Mesenteric fat pad (tissue), 1 donor: ENCODE results near the gene PLA2G2F. TPM values are rescaled to one million over a fixed set of nuclear protein-coding genes. Genes with fewer than 3 reads are reported as not detected.

Experiments used
- DNase-seq: peaks from one replicate; pipeline ENCODE4 v3.0.0-alpha.2; 2020; ENCODE audit warnings: low spot score
- long read RNA-seq: library from polyadenylated mRNA; unstranded; transcript quantifications from one replicate; pipeline ENCODE4 v2.0.0, GENCODE V29; 2020
- total RNA-seq: library from RNA; stranded (reverse); fragmentation: NEBNext Ultra II Directional; extraction: Animal tissue kit (Norgen Biotek cat#: 25700); gene quantifications from one replicate; pipeline ENCODE4 v1.2.1, GENCODE V29; 2021
- donor health status: DM: yes; HTN: yes; CAD: no.

The PLA2G2F gene, protein sequence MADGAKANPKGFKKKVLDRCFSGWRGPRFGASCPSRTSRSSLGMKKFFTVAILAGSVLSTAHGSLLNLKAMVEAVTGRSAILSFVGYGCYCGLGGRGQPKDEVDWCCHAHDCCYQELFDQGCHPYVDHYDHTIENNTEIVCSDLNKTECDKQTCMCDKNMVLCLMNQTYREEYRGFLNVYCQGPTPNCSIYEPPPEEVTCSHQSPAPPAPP
- not detected for total RNA-seq
- long read RNA-seq = 0 reads

GRCh38 chr1:20138961-20139550 lies at the start of gene PLA2G2F:
PLA2G2F (plus strand) TSS chr1:20139323; CDS start chr1:20139428, 105 bp downstream.
- DNase-seq = no peak

DNA sequence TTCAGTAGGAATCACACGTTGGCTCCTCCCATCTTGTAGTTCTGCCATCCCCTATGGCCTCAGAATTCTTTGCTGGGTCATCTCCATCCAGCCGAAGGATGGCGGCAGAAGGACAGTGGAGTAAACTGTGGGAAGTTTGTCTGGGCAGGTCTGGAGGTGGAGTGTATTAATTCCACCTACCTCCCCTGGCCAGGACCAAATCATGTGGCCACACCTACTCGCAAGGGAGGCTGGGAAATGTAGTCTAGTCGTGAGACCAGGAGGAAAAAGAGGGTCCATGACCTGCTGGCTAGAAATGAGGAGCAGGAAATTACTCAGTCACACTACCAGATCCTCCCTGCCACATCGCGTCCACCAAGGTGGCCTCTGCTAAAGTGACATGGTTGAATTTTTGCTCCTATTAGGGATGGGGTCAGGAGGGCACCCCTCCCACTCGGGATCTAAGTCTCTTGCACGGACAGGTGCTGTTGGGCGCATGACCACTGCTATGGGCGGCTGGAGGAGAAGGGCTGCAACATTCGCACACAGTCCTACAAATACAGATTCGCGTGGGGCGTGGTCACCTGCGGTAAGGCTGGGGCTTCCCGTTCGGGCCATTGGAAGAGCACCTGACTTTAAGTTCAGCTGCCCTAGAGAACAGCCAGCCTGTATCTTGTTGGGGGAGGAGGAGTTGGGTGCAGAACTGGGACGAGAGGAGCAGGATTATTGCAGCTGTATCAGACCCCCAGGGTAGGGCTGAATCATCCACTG lies 49.6 kb upstream of the PLA2G2F start:
- DNase-seq = no peak

DNA sequence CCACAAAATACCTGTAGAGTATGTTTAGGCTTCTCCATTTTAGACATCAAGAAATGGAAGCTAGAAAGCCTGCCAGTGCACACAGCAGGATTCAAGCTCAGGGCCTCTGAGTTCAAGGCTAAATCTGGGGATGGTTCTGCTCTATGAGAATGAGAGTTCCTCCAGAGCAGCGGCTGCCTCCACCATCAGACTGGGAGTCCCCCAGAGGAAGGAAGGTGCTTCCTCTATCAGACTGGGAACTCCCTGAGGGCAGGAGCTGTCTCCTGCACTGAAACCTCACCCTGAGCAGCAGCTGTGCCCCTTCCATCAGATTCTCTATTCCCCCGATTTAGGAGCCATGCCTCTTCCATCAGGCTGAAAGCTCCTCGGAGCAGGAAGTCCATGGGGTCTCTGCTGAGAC lies 49.0 kb upstream of the PLA2G2F start:
- DNase-seq = no peak

DNA sequence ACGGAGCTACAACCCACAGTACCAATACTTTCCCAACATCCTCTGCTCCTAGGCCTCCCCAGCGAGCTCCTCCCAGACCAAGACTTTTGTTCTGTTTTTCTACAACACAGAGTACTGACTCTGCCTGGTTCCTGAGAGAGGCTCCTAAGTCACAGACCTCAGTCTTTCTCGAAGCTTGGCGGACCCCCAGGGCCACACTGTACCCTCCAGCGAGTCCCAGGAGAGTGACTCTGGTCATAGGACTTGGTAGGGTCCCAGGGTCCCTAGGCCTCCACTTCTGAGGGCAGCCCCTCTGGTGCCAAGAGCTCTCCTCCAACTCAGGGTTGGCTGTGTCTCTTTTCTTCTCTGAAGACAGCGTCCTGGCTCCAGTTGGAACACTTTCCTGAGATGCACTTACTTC lies 48.5 kb upstream of the PLA2G2F start:
- DNase-seq = no peak

DNA sequence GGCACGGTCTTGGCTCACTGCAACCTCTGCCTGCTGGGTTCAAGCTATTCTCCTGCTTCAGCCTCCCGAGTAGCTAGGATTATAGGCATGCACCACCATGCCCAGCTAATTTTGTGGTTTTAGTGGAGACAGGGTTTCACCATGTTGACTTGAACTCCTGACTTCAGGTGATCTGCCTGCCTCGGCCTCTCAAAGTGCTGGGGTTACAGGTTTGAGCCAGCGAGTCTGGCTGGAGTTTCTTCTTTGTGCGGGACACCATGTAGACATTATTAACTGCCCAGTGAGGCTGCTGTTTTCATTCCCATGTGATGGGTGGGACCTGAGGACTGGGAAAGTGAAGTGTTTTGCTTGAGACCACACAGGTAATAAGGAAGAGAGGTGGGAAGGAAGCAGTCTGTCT lies 45.8 kb upstream of the PLA2G2F start:
- DNase-seq = no peak

DNA sequence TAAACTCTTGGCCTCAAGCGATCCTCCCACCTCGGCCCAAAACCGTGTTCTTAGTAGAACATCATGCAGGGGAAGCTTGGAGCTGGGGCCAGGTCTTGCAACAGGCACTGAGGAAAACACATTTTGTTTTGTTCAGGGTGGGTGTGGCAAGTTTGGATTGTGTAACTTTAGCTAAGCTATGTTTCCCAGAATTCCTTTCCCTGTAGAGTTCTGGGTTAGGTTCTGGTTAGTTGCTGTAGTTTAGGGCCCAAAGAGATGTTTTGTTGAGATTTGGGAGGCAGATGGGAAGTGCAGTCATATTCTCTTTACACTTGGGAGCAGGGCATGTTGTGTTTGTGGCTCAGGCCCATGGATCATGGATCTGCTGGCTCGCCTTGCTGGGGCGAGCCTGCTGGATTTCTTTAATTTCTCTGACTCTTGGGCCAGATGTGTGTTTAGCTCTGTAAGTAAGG lies 45.2 kb upstream of the PLA2G2F start:
- no peak for DNase-seq

DNA sequence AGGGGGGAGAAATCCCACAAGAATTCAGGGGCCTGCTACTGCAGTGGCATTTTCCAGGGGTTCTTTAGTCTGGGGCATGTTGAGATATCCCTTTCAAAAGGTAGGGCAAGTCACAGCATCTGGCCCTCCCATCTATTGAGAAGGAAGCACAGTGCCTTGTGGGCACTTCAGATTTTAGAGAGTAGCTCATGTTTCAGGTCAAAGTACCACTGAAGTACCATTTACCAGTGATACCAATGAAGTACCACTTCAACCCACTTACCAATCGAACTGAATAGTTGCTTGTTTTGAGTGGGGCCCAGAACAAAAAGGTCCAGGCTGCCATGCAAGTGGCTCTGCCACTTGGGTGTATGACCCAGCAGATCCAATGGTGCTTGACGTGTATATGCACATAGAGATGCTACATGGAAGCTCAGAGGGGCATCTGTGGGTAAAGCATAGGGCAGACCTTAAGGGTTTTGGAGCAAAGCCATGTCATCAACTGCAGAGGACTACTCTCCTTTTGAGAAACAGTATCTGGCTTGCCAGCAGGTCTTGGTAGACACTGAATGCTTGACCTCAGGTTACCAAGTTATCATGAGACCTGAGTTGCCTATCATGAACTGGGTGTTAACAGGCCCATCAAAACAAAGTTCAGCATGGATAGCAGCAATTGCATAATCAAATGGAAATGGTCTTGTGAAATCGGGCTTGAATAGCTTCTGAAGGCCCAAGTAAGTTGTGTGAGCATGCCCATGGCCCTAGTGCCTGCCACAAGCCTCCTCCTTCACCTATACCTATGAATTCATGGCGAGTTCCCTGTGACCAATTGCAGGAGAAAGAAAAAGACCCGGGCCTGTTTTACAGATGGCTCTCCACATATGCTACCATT lies 43.3 kb upstream of the PLA2G2F start:
- no peak for DNase-seq

DNA sequence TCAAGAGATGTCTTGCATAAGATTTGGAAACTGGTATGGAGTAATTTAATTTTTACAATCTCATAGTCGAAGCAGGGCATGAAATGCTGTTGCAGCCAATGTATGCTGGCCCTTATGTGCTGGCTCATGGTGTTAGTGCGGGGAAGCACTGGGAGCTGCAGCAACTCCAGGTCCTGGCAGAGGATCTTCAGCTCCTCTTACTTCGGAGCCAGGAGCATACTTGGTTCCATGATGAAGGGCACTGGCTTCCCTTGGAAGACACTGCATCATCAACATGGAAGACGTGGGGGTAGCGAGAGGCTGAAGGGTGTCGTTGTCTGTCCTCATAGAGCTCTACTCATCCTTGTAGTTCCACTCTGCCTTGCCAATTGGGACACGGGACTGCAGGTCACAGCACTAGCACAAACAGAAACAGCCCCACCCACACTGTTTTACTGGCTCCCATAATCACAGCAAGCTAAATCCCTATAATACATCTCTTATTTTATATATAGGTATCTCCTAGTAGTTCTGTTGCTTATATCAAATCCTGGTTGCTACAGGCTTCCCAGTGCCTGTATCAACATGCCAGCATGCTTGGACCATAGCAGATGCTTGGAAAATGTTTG lies 42.2 kb upstream of the PLA2G2F start:
- DNase-seq = no peak

DNA sequence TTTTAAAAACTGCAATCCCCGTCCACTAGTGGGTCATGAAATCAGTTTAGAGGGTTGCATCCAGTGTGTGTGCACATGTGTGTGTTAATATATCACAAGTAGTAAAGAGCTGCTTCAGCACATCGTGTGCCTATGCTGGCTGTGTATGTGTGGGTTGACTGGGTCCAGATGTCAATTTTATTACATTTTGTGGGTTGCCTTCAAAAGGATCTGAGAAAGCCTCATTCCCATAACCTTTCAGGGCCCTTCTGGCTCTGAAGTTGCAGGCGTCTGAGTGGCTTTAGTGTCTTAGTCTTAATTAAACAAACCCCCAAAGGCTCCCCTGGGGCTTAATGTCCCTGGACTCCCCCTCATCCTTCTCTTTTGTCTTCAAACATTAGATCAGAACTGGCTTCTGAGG lies 39.6 kb upstream of the PLA2G2F start:
- DNase-seq = no peak

- DNase-seq = no peak
These were observed 38.3 kb upstream of the PLA2G2F start for GRCh38 chr1:20100632-20101355.

DNA sequence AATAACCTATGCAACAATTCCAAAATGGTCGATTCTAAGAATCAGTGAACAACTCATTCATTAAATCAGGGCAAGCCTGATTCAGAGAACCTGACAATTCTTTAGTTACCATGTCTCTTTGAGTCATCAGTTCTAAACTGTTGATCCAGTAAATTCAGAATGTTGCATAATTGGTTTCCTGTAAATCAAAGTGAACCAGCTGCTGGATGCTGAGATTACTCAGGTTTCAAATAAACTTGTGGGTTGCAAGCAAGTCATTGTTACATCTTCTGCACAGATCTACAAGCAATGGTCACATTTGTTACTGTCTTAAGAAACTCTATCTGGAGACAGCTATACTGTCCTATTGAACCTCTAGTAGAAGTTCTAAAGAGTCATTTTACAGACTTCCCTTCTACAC lies 36.2 kb upstream of the PLA2G2F start:
- DNase-seq = no peak

DNA sequence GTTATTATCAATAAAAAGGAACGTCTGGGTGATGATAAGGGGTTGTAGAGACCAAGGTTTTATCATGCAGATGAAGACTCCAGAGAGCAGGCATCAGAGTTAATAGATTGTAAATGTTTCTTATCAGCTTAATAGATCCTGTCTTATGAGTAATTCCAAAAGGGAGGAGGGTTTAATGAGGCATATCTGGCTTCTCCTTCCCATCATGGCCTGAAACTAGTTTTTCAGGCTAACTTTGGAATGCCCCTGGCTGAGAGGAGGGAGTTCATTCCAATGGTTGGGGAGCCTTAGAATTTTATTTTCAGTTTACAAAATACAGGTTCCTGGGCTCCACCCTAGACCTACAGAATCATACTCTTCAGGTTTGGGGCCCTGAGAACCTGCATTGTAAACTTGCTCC lies 33.3 kb upstream of the PLA2G2F start:
- DNase-seq = no peak

- DNase-seq = no peak
These were observed 31.8 kb upstream of the PLA2G2F start for GRCh38 chr1:20107351-20107750.

- DNase-seq = no peak
These were observed 31.3 kb upstream of the PLA2G2F start for GRCh38 chr1:20107796-20108195.

DNA sequence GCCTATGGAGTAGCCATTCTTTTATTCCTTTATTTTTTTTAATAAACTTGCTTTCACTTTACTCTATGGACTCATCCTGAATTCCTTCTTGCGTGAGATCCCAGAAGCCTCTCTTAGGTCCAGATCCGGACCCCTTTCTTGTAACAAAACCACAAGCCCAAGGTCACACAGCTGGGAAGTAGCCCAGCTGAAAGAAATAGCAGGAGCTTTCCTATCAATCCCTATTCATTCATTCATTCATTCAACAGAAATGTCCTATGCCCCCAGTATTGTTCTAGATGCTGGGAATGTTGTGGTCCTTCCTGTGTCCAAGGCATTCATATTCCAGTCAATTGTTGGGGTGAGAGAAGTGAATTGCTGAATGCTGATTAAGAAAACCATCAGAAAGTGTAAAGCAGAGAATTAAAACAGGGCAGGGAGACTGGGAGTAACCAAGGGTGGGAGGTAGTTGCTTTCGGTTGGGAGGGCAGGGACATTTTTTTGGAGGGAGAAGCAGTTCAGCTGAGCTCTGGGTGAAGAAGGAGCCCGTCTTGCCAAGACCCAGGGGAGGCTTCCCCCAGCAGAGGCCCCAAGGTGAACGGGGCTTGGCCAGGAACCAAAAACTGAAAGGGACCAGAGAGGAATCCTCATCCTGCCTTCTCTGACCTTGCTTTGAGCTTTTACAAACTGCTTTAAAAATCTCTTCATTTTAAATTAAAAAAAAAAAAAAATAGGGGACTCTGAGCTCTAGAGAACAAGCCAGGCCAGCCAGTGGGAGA lies 30.6 kb upstream of the PLA2G2F start:
- no peak for DNase-seq

DNA sequence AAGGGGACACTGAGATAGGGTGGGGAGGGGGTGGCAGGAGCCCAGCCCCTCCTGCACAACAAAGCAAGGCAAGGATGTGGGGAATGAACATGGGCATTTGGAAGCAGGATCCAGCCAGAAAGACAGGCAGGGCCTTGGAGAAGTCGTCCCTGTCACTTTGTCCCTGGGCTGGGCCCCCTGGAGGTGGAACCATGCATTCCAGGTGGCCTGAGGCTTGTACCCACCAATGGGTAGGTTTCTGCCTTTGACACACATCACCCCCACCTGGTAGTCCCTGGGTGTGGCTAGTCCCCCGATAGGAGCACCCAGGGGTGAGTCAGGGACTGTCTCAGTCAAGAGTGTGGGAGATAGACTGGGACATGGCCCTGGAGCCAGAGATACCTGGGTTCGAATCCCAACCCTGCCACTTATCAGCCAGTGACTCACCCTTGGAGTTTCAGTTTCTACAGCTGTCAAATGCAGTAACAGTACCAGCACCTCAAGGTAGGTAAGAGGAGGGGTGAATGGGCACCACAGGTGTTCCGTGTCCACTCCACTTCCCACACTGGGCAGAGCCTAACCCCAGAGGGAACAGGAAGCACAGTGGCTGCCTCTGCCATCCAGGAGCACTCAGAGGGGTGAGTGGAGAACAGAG lies 29.8 kb upstream of the PLA2G2F start:
- peak; percentile 49 for DNase-seq

DNA sequence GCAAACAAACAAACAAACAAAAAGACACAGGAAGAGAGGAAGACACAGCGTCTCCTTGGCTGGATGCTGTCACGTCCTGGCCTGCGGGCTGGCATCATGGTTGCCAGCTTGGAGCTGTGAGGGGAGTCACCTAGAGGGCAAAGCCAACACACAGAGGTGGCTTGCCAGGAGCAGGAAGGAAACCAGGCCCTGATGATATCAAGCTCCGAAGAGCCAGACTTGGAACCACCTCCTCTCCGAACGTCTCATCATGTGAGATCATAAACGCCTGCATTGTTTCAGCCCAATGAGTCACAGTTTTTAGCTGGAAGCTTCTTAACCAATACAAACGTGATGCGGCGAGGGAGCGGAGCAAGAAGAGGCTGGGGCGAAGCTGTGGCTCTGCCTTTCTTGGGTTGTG lies 28.4 kb upstream of the PLA2G2F start:
- DNase-seq = peak; percentile 83

DNA sequence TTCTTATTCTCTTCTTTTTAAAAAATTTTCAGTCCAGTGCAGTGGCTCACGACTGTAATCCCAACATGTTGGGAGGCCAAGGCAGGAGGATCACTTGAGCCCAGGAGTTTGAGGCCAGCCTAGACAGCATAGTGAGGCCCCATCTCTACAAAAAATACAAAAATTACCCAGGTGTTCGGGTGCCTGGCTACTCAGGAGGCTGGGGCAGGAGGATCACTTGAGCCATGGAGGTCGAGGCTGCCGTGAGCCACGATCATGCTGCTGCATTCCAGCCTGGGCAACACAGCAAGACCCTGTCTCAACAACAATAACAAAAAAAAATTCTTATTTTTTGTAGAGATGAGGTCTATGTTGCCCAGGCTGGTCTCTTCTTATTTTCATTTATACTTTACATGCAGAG lies 27.7 kb upstream of the PLA2G2F start:
- DNase-seq = peak; percentile 47
